GM19239 (cell line): Measurements from ENCODE around the gene EPN1.
"Not testable (repeated sequence)": the region's sequence is repeated elsewhere in the genome, so short reads cannot be mapped to it uniquely, and the experiment has no call there.

Source experiments
- DNase-seq: peaks from one replicate; pipeline ENCODE4 v3.0.0; 2011; ENCODE audit warnings: low spot score; ENCODE audit not compliant: insufficient read length
- FAIRE-seq: peaks from 2 replicates; lab custom pipeline; 2011; peaks lifted over from hg19 to GRCh38; lab: Jason Lieb, UNC

EPN1 gene

GRCh38 chr19:55712804-55713631, 38.0 kb downstream of the EPN1 start:
- FAIRE-seq, result no peak
- no peak for DNase-seq

- no peak for FAIRE-seq
- no peak for DNase-seq
Observed at GRCh38 chr19:55716531-55716930, 41.5 kb downstream of the EPN1 start.

GRCh38 chr19:55717251-55717650, 42.2 kb downstream of the EPN1 start:
- no peak for DNase-seq

GRCh38 chr19:55717879-55718711, 43.1 kb downstream of the EPN1 start:
- not testable (repeated sequence) for DNase-seq, FAIRE-seq

More at GRCh38 chr19:55717251-55717650, 42.2 kb downstream of the EPN1 start:
- no peak for FAIRE-seq

- no peak for DNase-seq
- FAIRE-seq, result no peak
Observed at GRCh38 chr19:55720214-55720746, 45.3 kb downstream of the EPN1 start.

GRCh38 chr19:55720801-55721200, 45.8 kb downstream of the EPN1 start:
- DNase-seq, result no peak
- FAIRE-seq, result no peak

GRCh38 chr19:55723491-55723890, 48.5 kb downstream of the EPN1 start:
- FAIRE-seq, result no peak

GRCh38 chr19:55730378-55730777, 55.4 kb downstream of the EPN1 start:
- not testable (repeated sequence) for FAIRE-seq, DNase-seq

More at GRCh38 chr19:55723491-55723890, 48.5 kb downstream of the EPN1 start:
- DNase-seq, result no peak

- DNase-seq, result no peak
- FAIRE-seq, result no peak
Observed at GRCh38 chr19:55738302-55738701, 63.3 kb downstream of the EPN1 start, which contains the start of gene NLRP9. NLRP9 (minus strand) TSS chr19:55738402; CDS start chr19:55738374, 28 bp downstream.

GRCh38 chr19:55750715-55751114, 75.7 kb downstream of the EPN1 start:
- DNase-seq (no peak), FAIRE-seq (no peak)

GRCh38 chr19:55753401-55753800, 78.4 kb downstream of the EPN1 start:
- FAIRE-seq (no peak), DNase-seq (no peak)

- not testable (repeated sequence) for FAIRE-seq
Observed at GRCh38 chr19:55756808-55757207, 81.8 kb downstream of the EPN1 start.

GRCh38 chr19:55758797-55759196, 83.8 kb downstream of the EPN1 start, which contains the start of gene RFPL4A:
RFPL4A (plus strand) TSS chr19:55759097; CDS start chr19:55761801, 2,704 bp downstream.
- not testable (repeated sequence) for DNase-seq, FAIRE-seq

More at GRCh38 chr19:55756808-55757207, 81.8 kb downstream of the EPN1 start:
- not testable (repeated sequence) for DNase-seq
